Parathyroid adenoma (tissue), 2 donors: ENCODE measurements around the gene PEMT.

Experiments
- H2AFZ ChIP-seq: fragments of 300-600 bp; sonication (generic); one replicate; pipeline ENCODE4 v1.7.0; 2017; ENCODE audit warnings: antibody characterized with exemption, mild to moderate bottlenecking
- H3K27ac ChIP-seq: fragments of 300-600 bp; sonication (generic); one replicate; pipeline ENCODE4 v1.7.0; 2017
- H3K27me3 ChIP-seq: fragments of 300-600 bp; sonication (generic); one replicate; pipeline ENCODE4 v1.7.0; 2017; ENCODE audit warnings: low read length; ENCODE audit not compliant: control insufficient read depth, insufficient read depth
- H3K36me3 ChIP-seq: fragments of 300-600 bp; sonication (generic); one replicate; pipeline ENCODE4 v1.7.0; 2017; ENCODE audit warnings: low read length; ENCODE audit not compliant: control insufficient read depth, insufficient read depth
- H3K4me1 ChIP-seq: fragments of 300-600 bp; sonication (generic); one replicate; pipeline ENCODE4 v1.7.0; 2017; ENCODE audit warnings: control low read depth
- H3K4me2 ChIP-seq: fragments of 300-600 bp; sonication (generic); one replicate; pipeline ENCODE4 v1.7.0; 2017; ENCODE audit warnings: low read length
- H3K4me3 ChIP-seq: fragments of 300-600 bp; sonication (generic); one replicate; pipeline ENCODE4 v1.7.0; 2017; ENCODE audit warnings: low read depth, low read length
- H3K79me2 ChIP-seq: fragments of 300-600 bp; sonication (generic); one replicate; pipeline ENCODE4 v1.7.0; 2017; ENCODE audit warnings: control low read depth
- H3K9ac ChIP-seq: fragments of 300-600 bp; sonication (generic); one replicate; pipeline ENCODE4 v1.7.0; 2017; ENCODE audit warnings: mild to moderate bottlenecking
- H3K9me3 ChIP-seq: fragments of 300-600 bp; sonication (generic); one replicate; pipeline ENCODE4 v1.7.0; 2017; ENCODE audit warnings: low read length; ENCODE audit not compliant: control insufficient read depth
- CTCF ChIP-seq: fragments of 300-600 bp; sonication (generic); IDR thresholded peaks from one replicate; pipeline ENCODE4 v1.7.0; 2017; ENCODE audit warnings: antibody characterized with exemption, mild to moderate bottlenecking
- donor health status: primary hyperparathyroidism.

The PEMT gene

GRCh38 chr17:17484451-17484899 lies 107.0 kb downstream of the PEMT start:
- Histone ChIP-seq H3K27me3 (no peaks in the 10 kb centered on the region), H3K79me2 (peaks cover 31% of the 10 kb centered on the region), H3K4me3 (no peak overlapping the region), H3K9ac (no peak overlapping the region), H3K27ac (no peak overlapping the region), H3K4me1 (peaks cover 3% of the 10 kb centered on the region), H3K9me3 (no peaks in the 10 kb centered on the region), H2AFZ (no peak overlapping the region), H3K4me2 (no peak overlapping the region), H3K36me3 (no peaks in the 10 kb centered on the region)
- TF ChIP-seq CTCF, result no peak

- peaks cover 17% of the 10 kb centered on the region for H3K4me1 ChIP-seq
- H3K4me3 ChIP-seq, result no peak overlapping the region
- H2AFZ ChIP-seq, result no peak overlapping the region
- H3K9me3 ChIP-seq, result no peaks in the 10 kb centered on the region
- TF ChIP-seq CTCF, result no peak
- peaks cover 54% of the 10 kb centered on the region for H3K79me2 ChIP-seq
- H3K9ac ChIP-seq, result no peak overlapping the region
- H3K36me3 ChIP-seq, result no peaks in the 10 kb centered on the region
- no peak overlapping the region for H3K4me2 ChIP-seq
- no peak overlapping the region for H3K27ac ChIP-seq
- no peaks in the 10 kb centered on the region for H3K27me3 ChIP-seq
Measured at GRCh38 chr17:17481860-17482259, 109.6 kb downstream of the PEMT start.

GRCh38 chr17:17480593-17481148 lies 110.8 kb downstream of the PEMT start:
- Histone ChIP-seq H3K36me3 (no peaks in the 10 kb centered on the region), H3K27ac (no peak overlapping the region), H2AFZ (no peak overlapping the region), H3K4me1 (peaks cover 17% of the 10 kb centered on the region), H3K27me3 (no peaks in the 10 kb centered on the region), H3K79me2 (peaks cover 57% of the 10 kb centered on the region), H3K4me3 (no peak overlapping the region), H3K4me2 (no peak overlapping the region), H3K9me3 (no peaks in the 10 kb centered on the region), H3K9ac (no peak overlapping the region)
- TF ChIP-seq CTCF, result no peak

GRCh38 chr17:17479209-17479608 lies 112.3 kb downstream of the PEMT start:
- no peak overlapping the region for H3K27ac ChIP-seq
- H3K79me2 ChIP-seq, result peaks cover 54% of the 10 kb centered on the region
- no peak overlapping the region for H3K4me2 ChIP-seq
- H3K4me1 ChIP-seq, result peaks cover 17% of the 10 kb centered on the region
- H3K27me3 ChIP-seq, result no peaks in the 10 kb centered on the region
- no peak for TF ChIP-seq CTCF
- H3K9ac ChIP-seq, result no peak overlapping the region
- no peak overlapping the region for H3K4me3 ChIP-seq
- no peaks in the 10 kb centered on the region for H3K36me3 ChIP-seq
- no peaks in the 10 kb centered on the region for H3K9me3 ChIP-seq
- H2AFZ ChIP-seq, result no peak overlapping the region

- Histone ChIP-seq H3K9ac (peak within 1 kb of the TSS; percentile 39), H3K4me3 (peak within 1 kb of the TSS; percentile 99), H3K27me3 (no peaks in the 10 kb centered on the region), H2AFZ (peak within 1 kb of the TSS; percentile 86), H3K9me3 (no peaks in the 10 kb centered on the region), H3K79me2 (peaks cover 44% of the 10 kb centered on the region), H3K4me1 (peaks cover 17% of the 10 kb centered on the region), H3K27ac (peak within 1 kb of the TSS; percentile 86), H3K36me3 (no peaks in the 10 kb centered on the region), H3K4me2 (peak within 1 kb of the TSS; percentile 83)
- TF ChIP-seq CTCF, result no peak
Measured at GRCh38 chr17:17476865-17477467, 114.5 kb downstream of the PEMT start, which contains the start of gene MED9. TSS of gene MED9 (plus strand) at chr17:17477000. CDS start at chr17:17477042, 42 bp downstream.
